K562 (cell line): ENCODE measurements around the gene CDH20. TPM values are rescaled to one million over a fixed set of nuclear protein-coding genes. Genes with fewer than 3 reads are reported as not detected.

ENCODE experiments used
- ATAC-seq: fragments of 200-7000 bp; cut with Tn5 transposase; 3 replicates; pipeline ENCODE4 v1.9.1; 2020; ENCODE audit warnings: moderate library complexity
- BruUV-seq: library from RNA; stranded (reverse); fragments of 400-500 nt; replicated peaks from 2 replicates; lab custom pipeline; 2021; lab: Mats Ljungman, UMichigan
- CTCF ChIA-PET: fragments of 300-600 bp; formaldehyde crosslinking; extraction: SDS; loops from one replicate; lab custom pipeline; 2021; ENCODE audit warnings: low intra/inter-chr PET ratio; lab: Yijun Ruan, JAX
- POLR2A ChIA-PET: fragments of 300-600, 350-650 bp; sonication (Branson Sonifier 250); formaldehyde crosslinking; extraction: SDS; loops from one replicate; lab custom pipeline; 2021; ENCODE audit warnings: antibody characterized with exemption, inconsistent platforms; lab: Yijun Ruan, JAX
- DNase-seq, 4 experiments: peaks; one replicate each; pipeline versions ENCODE4 v3.0.0 to v3.0.0-alpha.2; 2011 to 2018; ENCODE audit warnings: low spot score in 3 of 4, mixed read lengths in 3 of 4; ENCODE audit errors: extremely low read depth in 1 of 4
- FAIRE-seq: peaks from 2 replicates; lab custom pipeline; 2011; peaks lifted over from hg19 to GRCh38; lab: Jason Lieb, UNC
- H2AFZ ChIP-seq: 2 replicates; pipeline ENCODE4 v1.6.0; 2011; ENCODE audit warnings: low read depth, low read length, control low read depth, inconsistent platforms
- H3K27ac ChIP-seq: fragments of 200-600 bp; 3 replicates; pipeline ENCODE4 v1.8.0; 2011; ENCODE audit warnings: low read depth, mild to moderate bottlenecking, control low read depth, inconsistent platforms, low read length, moderate library complexity, mixed read lengths; ENCODE audit errors: extremely low read depth
- H3K27me3 ChIP-seq, 2 experiments: fragments of 300-600 bp in 1 of 2; 2 replicates in 1 of 2; 3 replicates in 1 of 2; pipeline versions ENCODE4 v1.6.0 to v1.8.0; 2011; ENCODE audit warnings: inconsistent platforms in 2 of 2, low read length in 2 of 2, mild to moderate bottlenecking in 1 of 2, mixed read lengths in 1 of 2, moderate library complexity in 1 of 2; ENCODE audit not compliant: control insufficient read depth in 2 of 2, insufficient read depth in 2 of 2
- H3K36me3 ChIP-seq: fragments of 300-600 bp; 3 replicates; pipeline ENCODE4 v1.8.0; 2011; ENCODE audit warnings: mild to moderate bottlenecking, low read length, inconsistent platforms; ENCODE audit not compliant: control insufficient read depth, insufficient read depth
- H3K4me1 ChIP-seq, 2 experiments: fragments of 200-600 bp in 1 of 2; replicated peaks in 1 of 2; 2 replicates in 1 of 2; 3 replicates in 1 of 2; pipeline versions ENCODE4 v1.5.1 to v1.8.0; 2011; ENCODE audit warnings: inconsistent platforms in 2 of 2, low read length in 2 of 2, mild to moderate bottlenecking in 1 of 2, mixed read lengths in 1 of 2, moderate library complexity in 1 of 2; ENCODE audit not compliant: control insufficient read depth in 2 of 2, insufficient read depth in 2 of 2
- H3K4me2 ChIP-seq: 2 replicates; pipeline ENCODE4 v1.6.1; 2011; ENCODE audit warnings: low read length, control low read depth, inconsistent platforms, mixed read lengths; ENCODE audit not compliant: insufficient read depth
- H3K4me3 ChIP-seq: fragments of 200-600 bp; sonication (generic), shearing (Covaris generic); 2 replicates; pipeline ENCODE4 v1.5.1; 2016; ENCODE audit warnings: control low read depth, inconsistent platforms
- H3K79me2 ChIP-seq: fragments of 200-600 bp; 3 replicates; pipeline ENCODE4 v1.8.0; 2011; ENCODE audit warnings: low read length, inconsistent platforms; ENCODE audit not compliant: control insufficient read depth, insufficient read depth
- H3K9ac ChIP-seq, 2 experiments: 2 replicates each; pipeline versions ENCODE4 v1.6.0 to v1.6.1; 2011; ENCODE audit warnings: low read depth in 2 of 2, low read length in 2 of 2, control low read depth in 1 of 2, inconsistent platforms in 1 of 2, mild to moderate bottlenecking in 1 of 2, mixed read lengths in 1 of 2; ENCODE audit not compliant: insufficient read depth in 1 of 2
- H3K9me1 ChIP-seq: one replicate; pipeline ENCODE4 v1.6.0; 2011; ENCODE audit warnings: inconsistent platforms, mild to moderate bottlenecking, low read length, moderate library complexity; ENCODE audit not compliant: control insufficient read depth, insufficient read depth
- H3K9me3 ChIP-seq: replicated peaks from 2 replicates; pipeline ENCODE4 v1.5.1; 2011; ENCODE audit warnings: low read depth, low read length, inconsistent platforms; ENCODE audit not compliant: control insufficient read depth, insufficient read depth
- H4K20me1 ChIP-seq: replicated peaks from 2 replicates; pipeline ENCODE4 v1.6.1; 2011; ENCODE audit warnings: low read length, inconsistent platforms, mixed read lengths; ENCODE audit not compliant: control insufficient read depth, insufficient read depth
- IRF2 ChIP-seq: sonication (generic); formaldehyde crosslinking; IDR thresholded peaks from 2 replicates; pipeline ENCODE4 v1.8.1; 2022; ENCODE audit warnings: mild to moderate bottlenecking, missing genetic modification reagents
- POLR2G ChIP-seq: fragments of 200-400 bp; formaldehyde crosslinking; IDR thresholded peaks from 2 replicates; pipeline ENCODE4 v1.6.1; 2017; ENCODE audit warnings: low read depth, mild to moderate bottlenecking, antibody characterized with exemption, low read length, moderate library complexity
- ZNF707 ChIP-seq: fragments of 250-450 bp; sonication (Bioruptor Pico); conservative IDR thresholded peaks from 2 replicates; pipeline ENCODE4 v1.8.0; 2022; ENCODE audit warnings: inconsistent platforms, mild to moderate bottlenecking, moderate library complexity
- WGBS: fragments of 100-300 bp; shearing (Covaris generic); methylation state at CpG from one replicate; pipeline ENCODE4 v1.1.6; 2016; ENCODE audit warnings: low coverage, mixed read lengths; ENCODE audit not compliant: insufficient coverage; ENCODE audit errors: missing lambda C conversion rate; 5-methylcytosine and 5-hydroxymethylcytosine counted together
- in situ Hi-C: fragments of 300-500 bp; cut with MboI; formaldehyde crosslinking; loops from 4 replicates; pipeline ENCODE4 v1.15.0; 2018; ENCODE audit warnings: inconsistent platforms, mixed read lengths
- intact Hi-C: fragments of 100-400 bp; cut with micrococcal nuclease; formaldehyde crosslinking; loops from 2 replicates; pipeline ENCODE4 v1.14.2; 2022
- polyA plus RNA-seq, 8 experiments: library from polyadenylated mRNA; depleted of rRNA in 4 of 8; stranded (reverse) in 5 of 8; unstranded in 3 of 8; fragments of >200 nt; fragmentation: Nextera tagmentation in 2 of 8; fragmentation: Illumina TruSeq in 1 of 8; extraction: Ambion mirVana in 2 of 8; extraction: Trizol in 1 of 8; gene quantifications; 2 replicates each; pipeline versions ENCODE4 v1.2.1 to v1.2.3, GENCODE V29; 2011 to 2014; ENCODE audit warnings: inconsistent platforms in 1 of 8, missing spikeins in 1 of 8
- total RNA-seq, 7 experiments: library from RNA; depleted of rRNA in 6 of 7; stranded (reverse); fragments of >200 nt in 6 of 7; fragmentation: Illumina TruSeq in 2 of 7; extraction: Trizol in 2 of 7; gene quantifications; 2 replicates each; pipeline versions ENCODE4 v1.2.1 to v1.2.3, GENCODE V29; 2011 to 2021; ENCODE audit warnings: low replicate concordance in 1 of 7
- TF ChIP-seq, protein P1 (sequence below): fragments of 250-450 bp; sonication (Bioruptor Pico); IDR thresholded peaks from 2 replicates; pipeline ENCODE4 v1.5.0; 2021; ENCODE audit warnings: mild to moderate bottlenecking, moderate library complexity
- TF ChIP-seq, protein P2 (sequence below): fragments of 250-450 bp; sonication (Bioruptor Pico); IDR thresholded peaks from 2 replicates; pipeline ENCODE4 v1.4.0; 2020; ENCODE audit warnings: mild to moderate bottlenecking, moderate library complexity
- TF ChIP-seq, protein P3 (sequence below): fragments of 450-650 bp; IDR thresholded peaks from 2 replicates; pipeline ENCODE4 v1.6.1; 2018; ENCODE audit not compliant: partially characterized antibody

CDH20 gene
- total and polyA plus RNA-seq, 9 of the 15 experiments (the other 6 are each of a cell fraction or from before 2014, with no cell fraction given), result not detected

DNA sequence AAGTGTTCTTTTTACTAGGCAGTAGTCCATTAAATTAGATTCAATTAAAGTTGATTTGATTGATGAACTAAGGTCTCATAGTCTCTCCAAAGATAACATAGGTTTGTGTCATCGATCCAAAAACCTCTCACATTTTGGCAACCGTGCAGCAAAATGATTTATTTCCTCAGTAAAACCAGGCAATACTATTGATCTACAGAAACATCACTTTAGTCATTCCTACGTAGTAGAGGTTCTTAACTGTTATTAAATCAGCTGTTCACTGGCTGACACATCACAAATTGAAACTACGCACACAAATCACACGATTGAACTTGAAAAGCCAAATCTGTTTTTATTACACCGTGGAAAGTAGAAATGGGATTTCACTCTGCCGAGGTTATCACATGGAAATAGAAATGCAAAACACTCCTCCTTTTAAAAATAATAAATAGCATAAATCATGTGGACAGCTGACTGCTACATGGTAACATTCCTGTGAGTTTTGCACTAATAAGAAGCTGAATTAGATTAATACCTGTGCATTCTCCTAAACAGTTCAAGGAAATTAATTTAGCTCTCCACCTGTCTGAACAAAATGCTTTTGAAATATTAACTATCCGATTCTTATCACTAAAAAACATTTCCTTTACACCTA lies 262.5 kb downstream of the CDH20 start (continued):
- TF ChIP-seq, protein P1, sequence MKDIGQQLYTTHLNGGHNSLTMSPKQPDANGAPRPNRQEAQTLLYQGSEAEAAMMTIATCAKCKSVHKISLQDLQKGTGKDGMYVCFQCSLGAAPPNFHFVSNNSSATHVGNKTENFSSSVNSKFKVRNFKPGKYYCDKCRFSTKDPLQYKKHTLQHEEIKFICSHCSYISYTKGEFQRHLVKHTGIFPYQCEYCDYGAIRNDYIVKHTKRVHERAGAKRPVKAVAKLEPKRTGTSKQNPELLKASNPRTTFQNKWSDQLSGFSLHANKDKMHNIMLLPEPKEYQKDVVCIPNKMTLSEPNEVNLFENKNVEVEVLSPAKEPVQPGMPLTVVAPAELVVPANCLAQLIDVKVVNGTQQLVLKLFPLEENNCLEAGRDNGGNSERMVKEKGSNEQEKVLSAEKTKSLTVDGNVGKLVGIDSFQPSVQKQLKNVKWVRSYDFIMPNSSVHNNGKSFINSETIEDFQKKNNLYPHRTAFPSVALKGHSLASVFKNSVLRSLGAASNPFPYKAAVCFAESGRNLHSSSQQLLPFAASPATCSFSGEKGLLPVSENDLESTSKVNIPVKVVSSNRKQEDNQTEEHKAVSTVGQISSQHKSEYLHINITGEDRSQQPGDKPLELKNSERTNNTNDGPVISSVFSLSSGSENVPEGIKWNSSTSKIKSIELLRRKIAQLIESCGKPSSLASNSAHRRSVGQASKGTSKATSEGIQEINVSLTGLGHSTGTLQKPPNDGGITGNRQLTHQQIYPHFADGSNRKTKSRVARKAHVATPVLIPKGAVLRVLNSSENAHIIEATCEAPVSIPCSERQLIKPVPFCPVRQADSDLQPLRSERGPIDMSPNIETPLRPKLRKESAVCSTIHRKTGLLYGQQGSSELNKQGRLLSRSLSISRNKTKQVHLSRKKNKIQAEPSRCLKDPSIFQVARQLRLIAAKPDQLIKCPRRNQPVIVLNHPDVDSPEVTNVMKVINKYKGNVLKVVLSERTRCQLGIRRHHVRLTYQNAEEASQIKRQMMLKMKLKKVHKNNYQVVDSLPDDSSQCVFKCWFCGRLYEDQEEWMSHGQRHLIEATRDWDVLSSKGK (CRISPR knock-in tag), result no peak
- no peak for TF ChIP-seq ZNF707 (CRISPR knock-in tag)
- TF ChIP-seq, all 486 proteins: peak for 0

DNA sequence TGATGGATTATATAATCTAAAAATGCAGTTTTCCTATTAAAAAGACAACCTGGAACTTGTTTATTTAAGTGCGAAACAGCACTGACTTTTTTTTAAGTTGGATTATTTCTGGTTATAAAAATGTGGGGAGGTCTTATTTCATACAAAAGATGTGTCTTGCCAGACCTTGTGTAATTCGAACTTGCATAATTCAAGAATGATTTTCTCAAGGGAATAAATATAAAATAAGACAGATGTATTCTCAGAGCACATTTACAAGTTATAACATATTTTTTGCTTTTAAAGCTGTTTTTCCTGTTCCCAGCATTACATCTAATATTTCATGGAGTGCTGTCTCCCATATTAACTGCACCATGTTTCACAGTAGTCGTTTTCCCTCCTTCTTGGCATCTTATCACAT lies 263.1 kb downstream of the CDH20 start:
- ChIA-PET CTCF (no interaction called here), POLR2A (no interaction called here)
- Histone ChIP-seq H3K9me1 (no peaks in the 10 kb centered on the region), H3K4me3 (no peak overlapping the region), H4K20me1 (no peaks in the 10 kb centered on the region), H3K27ac (no peak overlapping the region), H3K79me2 (no peaks in the 10 kb centered on the region), H2AFZ (no peak overlapping the region), H3K36me3 (no peaks in the 10 kb centered on the region), H3K9ac (no peak overlapping the region), H3K27me3 (no peaks in the 10 kb centered on the region), H3K4me1 (no peaks in the 10 kb centered on the region), H3K4me2 (no peak overlapping the region), H3K9me3 (no peaks in the 10 kb centered on the region)
- intact Hi-C loops (no loop called here), in situ Hi-C loops (loop anchor here (25.0 kb wide), 1 partner anchor 541 kb away; no protein-coding TSS in a partner anchor)
- no peak for DNase-seq
- ATAC-seq, result no peak
- TF ChIP-seq, protein P2, sequence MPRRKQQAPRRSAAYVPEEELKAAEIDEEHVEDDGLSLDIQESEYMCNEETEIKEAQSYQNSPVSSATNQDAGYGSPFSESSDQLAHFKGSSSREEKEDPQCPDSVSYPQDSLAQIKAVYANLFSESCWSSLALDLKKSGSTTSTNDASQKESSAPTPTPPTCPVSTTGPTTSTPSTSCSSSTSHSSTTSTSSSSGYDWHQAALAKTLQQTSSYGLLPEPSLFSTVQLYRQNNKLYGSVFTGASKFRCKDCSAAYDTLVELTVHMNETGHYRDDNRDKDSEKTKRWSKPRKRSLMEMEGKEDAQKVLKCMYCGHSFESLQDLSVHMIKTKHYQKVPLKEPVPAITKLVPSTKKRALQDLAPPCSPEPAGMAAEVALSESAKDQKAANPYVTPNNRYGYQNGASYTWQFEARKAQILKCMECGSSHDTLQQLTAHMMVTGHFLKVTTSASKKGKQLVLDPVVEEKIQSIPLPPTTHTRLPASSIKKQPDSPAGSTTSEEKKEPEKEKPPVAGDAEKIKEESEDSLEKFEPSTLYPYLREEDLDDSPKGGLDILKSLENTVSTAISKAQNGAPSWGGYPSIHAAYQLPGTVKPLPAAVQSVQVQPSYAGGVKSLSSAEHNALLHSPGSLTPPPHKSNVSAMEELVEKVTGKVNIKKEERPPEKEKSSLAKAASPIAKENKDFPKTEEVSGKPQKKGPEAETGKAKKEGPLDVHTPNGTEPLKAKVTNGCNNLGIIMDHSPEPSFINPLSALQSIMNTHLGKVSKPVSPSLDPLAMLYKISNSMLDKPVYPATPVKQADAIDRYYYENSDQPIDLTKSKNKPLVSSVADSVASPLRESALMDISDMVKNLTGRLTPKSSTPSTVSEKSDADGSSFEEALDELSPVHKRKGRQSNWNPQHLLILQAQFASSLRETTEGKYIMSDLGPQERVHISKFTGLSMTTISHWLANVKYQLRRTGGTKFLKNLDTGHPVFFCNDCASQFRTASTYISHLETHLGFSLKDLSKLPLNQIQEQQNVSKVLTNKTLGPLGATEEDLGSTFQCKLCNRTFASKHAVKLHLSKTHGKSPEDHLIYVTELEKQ (CRISPR knock-in tag), result no peak
- TF ChIP-seq IRF2 (CRISPR knock-in tag) (no peak), POLR2G (no peak)
- TF ChIP-seq, protein P3, sequence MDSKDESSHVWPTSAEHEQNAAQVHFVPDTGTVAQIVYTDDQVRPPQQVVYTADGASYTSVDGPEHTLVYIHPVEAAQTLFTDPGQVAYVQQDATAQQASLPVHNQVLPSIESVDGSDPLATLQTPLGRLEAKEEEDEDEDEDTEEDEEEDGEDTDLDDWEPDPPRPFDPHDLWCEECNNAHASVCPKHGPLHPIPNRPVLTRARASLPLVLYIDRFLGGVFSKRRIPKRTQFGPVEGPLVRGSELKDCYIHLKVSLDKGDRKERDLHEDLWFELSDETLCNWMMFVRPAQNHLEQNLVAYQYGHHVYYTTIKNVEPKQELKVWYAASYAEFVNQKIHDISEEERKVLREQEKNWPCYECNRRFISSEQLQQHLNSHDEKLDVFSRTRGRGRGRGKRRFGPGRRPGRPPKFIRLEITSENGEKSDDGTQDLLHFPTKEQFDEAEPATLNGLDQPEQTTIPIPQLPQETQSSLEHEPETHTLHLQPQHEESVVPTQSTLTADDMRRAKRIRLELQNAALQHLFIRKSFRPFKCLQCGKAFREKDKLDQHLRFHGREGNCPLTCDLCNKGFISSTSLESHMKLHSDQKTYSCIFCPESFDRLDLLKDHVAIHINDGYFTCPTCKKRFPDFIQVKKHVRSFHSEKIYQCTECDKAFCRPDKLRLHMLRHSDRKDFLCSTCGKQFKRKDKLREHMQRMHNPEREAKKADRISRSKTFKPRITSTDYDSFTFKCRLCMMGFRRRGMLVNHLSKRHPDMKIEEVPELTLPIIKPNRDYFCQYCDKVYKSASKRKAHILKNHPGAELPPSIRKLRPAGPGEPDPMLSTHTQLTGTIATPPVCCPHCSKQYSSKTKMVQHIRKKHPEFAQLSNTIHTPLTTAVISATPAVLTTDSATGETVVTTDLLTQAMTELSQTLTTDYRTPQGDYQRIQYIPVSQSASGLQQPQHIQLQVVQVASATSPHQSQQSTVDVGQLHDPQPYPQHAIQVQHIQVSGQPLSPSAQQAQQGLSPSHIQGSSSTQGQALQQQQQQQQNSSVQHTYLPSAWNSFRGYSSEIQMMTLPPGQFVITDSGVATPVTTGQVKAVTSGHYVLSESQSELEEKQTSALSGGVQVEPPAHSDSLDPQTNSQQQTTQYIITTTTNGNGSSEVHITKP, result no peak
- no peak for FAIRE-seq
- BruUV-seq, result no TSS peak
- 3% methylated on average over 3 of the region's 3 CpGs for WGBS
